BE2C (cell line): Measurements from ENCODE around the gene OTOP3.

Source experiments
- DNase-seq: peaks from one replicate; pipeline ENCODE4 v3.0.0-alpha.2; 2020
- H3K27me3 ChIP-seq: fragments of 250-450 bp; sonication (Bioruptor Pico); 2 replicates; pipeline ENCODE4 v1.5.1; 2020; ENCODE audit warnings: mild to moderate bottlenecking
- H3K36me3 ChIP-seq: fragments of 250-450 bp; sonication (Bioruptor Pico); 2 replicates; pipeline ENCODE4 v1.5.1; 2020; ENCODE audit warnings: mild to moderate bottlenecking
- H3K4me1 ChIP-seq: fragments of 250-450 bp; sonication (Bioruptor Pico); 2 replicates; pipeline ENCODE4 v1.5.1; 2020
- H3K4me3 ChIP-seq: 2 replicates; pipeline ENCODE4 v1.5.1; 2011; ENCODE audit warnings: low read depth, low read length
- H3K9me3 ChIP-seq: fragments of 250-450 bp; sonication (Bioruptor Pico); 2 replicates; pipeline ENCODE4 v1.5.1; 2020
- CTCF ChIP-seq: IDR thresholded peaks from 2 replicates; pipeline ENCODE4 v1.5.1; 2012; ENCODE audit warnings: mild to moderate bottlenecking, low read depth, low read length

The OTOP3 gene

GRCh38 chr17:74956093-74956492, 20.4 kb downstream of the OTOP3 start:
- no peaks in the 10 kb centered on the region for H3K9me3 ChIP-seq
- H3K27me3 ChIP-seq, result no peaks in the 10 kb centered on the region
- TF ChIP-seq CTCF, result no peak
- no peak overlapping the region for H3K4me3 ChIP-seq
- DNase-seq, result no peak
- no peaks in the 10 kb centered on the region for H3K36me3 ChIP-seq
- no peaks in the 10 kb centered on the region for H3K4me1 ChIP-seq

- TF ChIP-seq CTCF, result peak; percentile 96
- H3K36me3 ChIP-seq, result no peaks in the 10 kb centered on the region
- no peaks in the 10 kb centered on the region for H3K4me1 ChIP-seq
- H3K4me3 ChIP-seq, result no peak overlapping the region
- peak; percentile 88 for DNase-seq
- no peaks in the 10 kb centered on the region for H3K9me3 ChIP-seq
- H3K27me3 ChIP-seq, result no peaks in the 10 kb centered on the region
These were observed 22.4 kb downstream of the OTOP3 start for GRCh38 chr17:74957935-74958740.

- no peak for DNase-seq
- no peak overlapping the region for H3K4me3 ChIP-seq
- no peaks in the 10 kb centered on the region for H3K27me3 ChIP-seq
These were observed 24.3 kb downstream of the OTOP3 start for GRCh38 chr17:74959826-74960515.

GRCh38 chr17:74960570-74961342, 25.1 kb downstream of the OTOP3 start:
- peak; percentile 82 for DNase-seq
- Histone ChIP-seq H3K4me1 (no peaks in the 10 kb centered on the region), H3K36me3 (no peaks in the 10 kb centered on the region), H3K27me3 (no peaks in the 10 kb centered on the region), H3K4me3 (no peak overlapping the region), H3K9me3 (no peaks in the 10 kb centered on the region)
- peak; percentile 78 for TF ChIP-seq CTCF

More at GRCh38 chr17:74959826-74960515, 24.3 kb downstream of the OTOP3 start:
- TF ChIP-seq CTCF, result no peak
- Histone ChIP-seq H3K4me1 (no peaks in the 10 kb centered on the region), H3K36me3 (no peaks in the 10 kb centered on the region), H3K9me3 (no peaks in the 10 kb centered on the region)

GRCh38 chr17:74961657-74962350, 26.1 kb downstream of the OTOP3 start:
- Histone ChIP-seq H3K4me3 (no peak overlapping the region), H3K4me1 (no peaks in the 10 kb centered on the region), H3K36me3 (no peaks in the 10 kb centered on the region), H3K27me3 (no peaks in the 10 kb centered on the region), H3K9me3 (no peaks in the 10 kb centered on the region)
- peak; percentile 93 for DNase-seq
- peak; percentile 79 for TF ChIP-seq CTCF
